Tibial nerve (tissue), 4 donors: ENCODE measurements around the gene FBXO46. TPM values are rescaled to one million over a fixed set of nuclear protein-coding genes. Genes with fewer than 3 reads are reported as not detected.

ENCODE experiments used
- DNase-seq, 2 donors: peaks; one replicate each; pipeline ENCODE4 v3.0.0-alpha.2; 2019; ENCODE audit warnings: low spot score in 2 of 2
- H3K27ac ChIP-seq, 4 donors: fragments of 200-600 bp; sonication (generic) in 3 of 4; one replicate each; pipeline ENCODE4 v1.5.1; 2017 to 2019; ENCODE audit warnings: mild to moderate bottlenecking in 1 of 4
- H3K27me3 ChIP-seq, 2 donors: fragments of 200-600 bp; sonication (generic) in 1 of 2; one replicate each; pipeline versions ENCODE4 v1.5.1 to v1.6.0; 2017 to 2019
- H3K36me3 ChIP-seq, 3 donors: fragments of 200-600 bp; sonication (generic); one replicate each; pipeline ENCODE4 v1.5.1; 2018 to 2019
- H3K4me1 ChIP-seq, 4 donors: fragments of 200-600 bp; sonication (generic) in 3 of 4; one replicate each; pipeline ENCODE4 v1.5.1; 2017 to 2019
- H3K4me3 ChIP-seq, 4 donors: fragments of 200-600 bp; sonication (generic) in 3 of 4; one replicate each; pipeline ENCODE4 v1.5.1; 2017 to 2019; ENCODE audit warnings: mild to moderate bottlenecking in 1 of 4, moderate library complexity in 1 of 4
- H3K9me3 ChIP-seq, 4 donors: fragments of 200-600 bp; sonication (generic) in 3 of 4; one replicate each; pipeline ENCODE4 v1.5.1; 2017 to 2019
- EP300 ChIP-seq, 2 donors: sonication (generic); formaldehyde crosslinking; IDR thresholded peaks; one replicate each; pipeline ENCODE4 v1.6.1; 2017; ENCODE audit warnings: antibody characterized with exemption in 2 of 2, mild to moderate bottlenecking in 1 of 2
- POLR2A ChIP-seq, 2 donors: fragments of 450-650 bp; IDR thresholded peaks; one replicate each; pipeline ENCODE4 v1.6.1; 2017; ENCODE audit warnings: antibody characterized with exemption in 2 of 2, mild to moderate bottlenecking in 2 of 2, moderate library complexity in 2 of 2
- WGBS, 2 donors: methylation state at CpG; one replicate each; pipeline ENCODE4 v1.1.5; 2018; 5-methylcytosine and 5-hydroxymethylcytosine counted together
- total RNA-seq, 4 donors: library from RNA; depleted of rRNA; stranded (reverse); fragments of >200 nt; gene quantifications; one replicate each; pipeline ENCODE4 v1.1.0, GENCODE V29; 2016
- TF ChIP-seq, protein P1 (sequence below), 5 experiments: fragments of 200-600 bp in 3 of 5; fragments of 450-650 bp in 2 of 5; sonication (generic) in 3 of 5; IDR thresholded peaks; one replicate each; pipeline ENCODE4 v1.5.1; 2016 to 2019; ENCODE audit warnings: antibody characterized with exemption in 5 of 5, mild to moderate bottlenecking in 3 of 5, moderate library complexity in 2 of 5

FBXO46 gene
- total RNA-seq, 4 donors from 2014 or later, result 9.8 to 15.9 (median 13.7) TPM

DNA sequence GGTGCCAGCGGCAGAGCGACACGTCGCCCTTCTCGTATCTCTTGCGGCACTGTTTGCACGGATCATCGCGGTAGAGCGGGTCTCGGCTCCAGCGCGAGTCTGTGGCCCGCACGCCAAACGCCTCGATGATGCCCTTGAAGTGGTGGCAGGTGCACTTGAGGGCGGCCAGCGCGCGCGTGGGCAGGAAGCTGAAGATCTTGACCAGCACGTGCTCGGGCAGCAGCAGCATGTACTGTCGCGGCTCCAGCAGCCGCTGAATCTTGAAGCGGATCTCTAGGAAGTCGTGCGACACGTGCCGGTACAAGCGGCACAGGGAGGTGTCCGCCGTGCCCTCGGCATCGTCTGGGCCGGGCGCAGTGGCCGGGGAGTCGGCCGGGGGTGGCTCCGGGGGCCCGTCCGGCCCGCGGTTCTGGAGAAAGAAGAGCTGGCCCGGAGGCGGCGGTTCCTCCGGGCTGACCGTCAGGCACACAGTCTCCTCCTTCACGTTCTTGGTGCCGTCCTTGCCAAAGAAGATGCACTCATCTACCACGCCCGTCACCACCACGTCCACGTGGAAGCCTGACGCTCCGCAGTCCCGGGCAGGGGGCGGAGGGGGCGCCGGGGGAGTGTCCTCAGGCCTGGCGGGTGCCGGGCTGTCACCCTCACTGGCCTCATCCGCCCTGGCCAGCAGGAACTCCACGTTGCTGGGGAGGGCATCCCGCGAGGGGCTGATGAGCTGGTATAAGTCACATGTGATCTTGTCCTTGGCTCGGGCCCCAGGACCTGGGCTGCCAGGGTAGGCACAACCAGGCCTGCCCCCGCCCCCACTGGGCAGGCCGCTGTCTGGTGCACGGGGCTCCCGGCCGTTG is 18.6 kb downstream of the FBXO46 start:
- Histone ChIP-seq H3K4me3 (no peak overlapping the region), H3K36me3 (peaks cover 0 to 31% (median 7%) of the 10 kb centered on the region in 3 donors), H3K9me3 (no peaks in the 10 kb centered on the region), H3K27ac (no peak overlapping the region), H3K27me3 (no peaks in the 10 kb centered on the region), H3K4me1 (peaks cover 0 to 33% (median 8%) of the 10 kb centered on the region in 4 donors)
- 93 to 96% methylated on average over 35 to 54 of the region's 76 CpGs for WGBS, 2 donors
- DNase-seq, result no peak
- TF ChIP-seq, protein P1, sequence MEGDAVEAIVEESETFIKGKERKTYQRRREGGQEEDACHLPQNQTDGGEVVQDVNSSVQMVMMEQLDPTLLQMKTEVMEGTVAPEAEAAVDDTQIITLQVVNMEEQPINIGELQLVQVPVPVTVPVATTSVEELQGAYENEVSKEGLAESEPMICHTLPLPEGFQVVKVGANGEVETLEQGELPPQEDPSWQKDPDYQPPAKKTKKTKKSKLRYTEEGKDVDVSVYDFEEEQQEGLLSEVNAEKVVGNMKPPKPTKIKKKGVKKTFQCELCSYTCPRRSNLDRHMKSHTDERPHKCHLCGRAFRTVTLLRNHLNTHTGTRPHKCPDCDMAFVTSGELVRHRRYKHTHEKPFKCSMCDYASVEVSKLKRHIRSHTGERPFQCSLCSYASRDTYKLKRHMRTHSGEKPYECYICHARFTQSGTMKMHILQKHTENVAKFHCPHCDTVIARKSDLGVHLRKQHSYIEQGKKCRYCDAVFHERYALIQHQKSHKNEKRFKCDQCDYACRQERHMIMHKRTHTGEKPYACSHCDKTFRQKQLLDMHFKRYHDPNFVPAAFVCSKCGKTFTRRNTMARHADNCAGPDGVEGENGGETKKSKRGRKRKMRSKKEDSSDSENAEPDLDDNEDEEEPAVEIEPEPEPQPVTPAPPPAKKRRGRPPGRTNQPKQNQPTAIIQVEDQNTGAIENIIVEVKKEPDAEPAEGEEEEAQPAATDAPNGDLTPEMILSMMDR (IDR thresholded peaks at IDR 0.05), result no peak
- TF ChIP-seq EP300 (IDR thresholded peaks at IDR 0.05) (no peak), POLR2A (IDR thresholded peaks at IDR 0.05) (no peak)

DNA sequence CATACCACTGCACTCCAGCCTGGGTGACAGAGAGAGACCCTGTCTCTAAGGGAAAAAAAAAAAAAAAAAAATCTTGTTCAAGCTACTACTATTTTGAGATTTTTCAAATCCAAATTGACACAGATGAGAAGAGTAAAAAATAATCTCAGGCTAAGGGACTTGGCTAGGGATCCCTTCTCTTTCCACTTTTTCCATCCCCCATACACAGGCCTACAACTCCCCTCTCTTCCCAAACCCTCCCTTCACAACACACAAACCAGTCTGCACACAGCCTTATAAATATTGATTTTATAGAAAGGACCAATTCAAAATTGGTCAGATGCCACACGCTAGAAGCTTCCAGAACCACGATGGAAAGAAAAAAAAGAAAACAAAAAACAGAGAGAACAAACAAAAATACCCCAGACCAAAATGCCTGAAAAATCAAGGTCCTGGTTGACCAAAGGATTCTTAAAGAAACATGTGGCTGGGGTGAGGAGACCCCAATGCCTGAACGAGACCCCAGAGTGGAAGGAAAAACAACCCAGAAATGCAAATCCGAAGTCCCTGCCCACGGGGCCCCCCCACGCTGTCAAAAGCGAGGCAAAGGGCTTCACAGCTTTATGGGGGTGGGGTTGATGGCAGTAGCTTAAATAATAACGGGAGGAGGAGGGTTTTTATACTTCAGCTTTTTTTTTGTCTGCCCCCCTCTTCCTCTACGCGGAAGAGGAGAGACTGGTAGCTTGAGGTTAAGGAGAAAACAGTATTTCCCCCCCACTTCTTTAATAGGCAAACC is 20.2 kb downstream of the FBXO46 start:
- Histone ChIP-seq H3K27me3 (no peaks in the 10 kb centered on the region), H3K9me3 (no peaks in the 10 kb centered on the region), H3K27ac (peak overlapping the region in 2 of 4 donors; percentile 60), H3K4me1 (peaks cover 0 to 23% (median 3%) of the 10 kb centered on the region in 4 donors), H3K4me3 (no peak overlapping the region), H3K36me3 (peaks cover 0 to 31% (median 7%) of the 10 kb centered on the region in 3 donors)
- TF ChIP-seq, protein P1 (IDR thresholded peaks at IDR 0.05), result no peak
- TF ChIP-seq POLR2A (IDR thresholded peaks at IDR 0.05), result no peak
- no peak for TF ChIP-seq EP300 (IDR thresholded peaks at IDR 0.05)
- 38 to 47% methylated on average over 10 of the region's 10 CpGs for WGBS, 2 donors
- no peak for DNase-seq

DNA sequence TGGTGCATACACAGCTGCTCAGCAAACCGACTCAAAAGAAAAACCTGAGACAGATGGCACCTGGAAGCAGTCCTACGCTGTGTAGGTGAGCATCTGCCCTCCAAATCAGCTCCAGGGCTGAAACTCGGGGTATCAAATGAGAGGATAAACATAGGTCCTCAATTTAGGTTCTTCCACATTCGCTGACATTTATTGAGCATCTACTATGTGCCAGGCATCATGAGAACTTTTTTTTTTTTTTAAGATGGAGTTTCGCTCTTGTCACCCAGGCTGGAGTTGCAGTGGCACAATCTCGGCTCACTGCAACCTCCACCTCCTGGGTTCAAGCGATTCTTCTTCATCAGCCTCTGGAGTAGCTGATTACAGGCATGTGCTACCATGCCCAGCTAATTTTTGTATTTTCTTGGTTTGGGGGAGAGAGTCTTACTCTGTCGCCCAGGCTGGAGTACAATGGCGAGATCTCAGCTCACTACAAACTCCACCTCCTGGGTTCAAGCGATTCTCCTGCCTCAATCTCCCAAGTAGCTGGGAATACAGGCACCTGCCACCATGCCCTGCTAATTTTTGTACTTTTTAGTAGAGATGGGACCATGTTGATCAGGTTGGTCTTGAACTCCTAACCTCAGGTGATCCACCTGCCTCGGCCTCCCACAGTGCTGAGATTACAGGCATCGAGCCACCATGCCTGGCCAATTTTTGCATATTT is 24.8 kb downstream of the FBXO46 start:
- H3K27ac ChIP-seq, result no peak overlapping the region
- H3K27me3 ChIP-seq, result no peaks in the 10 kb centered on the region
- no peak overlapping the region for H3K4me3 ChIP-seq
- 91 to 92% methylated on average over 12 of the region's 12 CpGs for WGBS, 2 donors
- peaks cover 0 to 7% (median 2%) of the 10 kb centered on the region in 4 donors for H3K4me1 ChIP-seq
- no peak for DNase-seq
- no peaks in the 10 kb centered on the region for H3K9me3 ChIP-seq
- peaks cover 0 to 37% (median 0%) of the 10 kb centered on the region in 3 donors for H3K36me3 ChIP-seq
- TF ChIP-seq POLR2A (IDR thresholded peaks at IDR 0.05) (no peak), EP300 (IDR thresholded peaks at IDR 0.05) (no peak)
- TF ChIP-seq, protein P1 (IDR thresholded peaks at IDR 0.05), result no peak

DNA sequence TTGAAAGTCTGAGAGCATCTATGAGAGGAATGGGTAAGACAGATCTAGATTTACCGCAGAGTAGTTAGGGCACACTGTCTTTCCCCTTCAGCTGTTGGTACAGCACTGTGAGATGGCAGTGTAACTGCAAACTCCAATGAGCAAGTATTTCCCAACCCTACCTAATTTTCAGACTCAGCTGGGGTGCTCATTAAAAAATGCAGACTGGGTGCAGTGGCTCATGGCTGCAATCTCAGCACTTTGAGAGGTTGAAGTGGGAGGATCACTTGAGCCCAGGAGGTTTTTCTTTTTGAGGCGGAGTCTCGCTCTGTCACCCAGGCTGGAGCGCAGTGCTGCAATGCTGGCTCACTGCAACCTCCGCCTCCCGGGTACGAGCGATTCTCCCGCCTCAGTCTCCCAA is 25.6 kb downstream of the FBXO46 start:
- no peak for TF ChIP-seq POLR2A (IDR thresholded peaks at IDR 0.05)
- TF ChIP-seq EP300 (IDR thresholded peaks at IDR 0.05), result no peak
- TF ChIP-seq, protein P1 (IDR thresholded peaks at IDR 0.05), result no peak
- 84 to 90% methylated on average over 9 of the region's 9 CpGs for WGBS, 2 donors

More for the DNA sequence above, 25.6 kb downstream of the FBXO46 start:
- no peaks in the 10 kb centered on the region for H3K27me3 ChIP-seq
- no peak overlapping the region for H3K4me3 ChIP-seq
- DNase-seq, result no peak
- no peaks in the 10 kb centered on the region for H3K9me3 ChIP-seq
- H3K4me1 ChIP-seq, result no peaks in the 10 kb centered on the region
- H3K27ac ChIP-seq, result no peak overlapping the region
- H3K36me3 ChIP-seq, result peaks cover 0 to 41% (median 0%) of the 10 kb centered on the region in 3 donors
